Activated T-helper 17 cell treated with anti-CD3 and anti-CD28 coated beads, Interleukin-2, amount 50 U/mL, for 72 hours (primary cell): ENCODE measurements around the gene NHS. TPM values are rescaled to one million over a fixed set of nuclear protein-coding genes. Genes with fewer than 3 reads are reported as not detected.
"Not testable (repeated sequence)": the region's sequence is repeated elsewhere in the genome, so short reads cannot be mapped to it uniquely, and the experiment has no call there.

ENCODE experiments used
- ATAC-seq: fragments of 150-1000 bp; cut with Tn5 transposase; replicated peaks from 2 replicates; pipeline ENCODE4 v1.10.0; 2021; ENCODE audit warnings: mild to moderate bottlenecking, moderate library complexity
- H3K27ac Mint-ChIP-seq: one replicate; pipeline ENCODE4 v1.8.0; 2022; ENCODE audit warnings: mixed read lengths
- H3K27me3 Mint-ChIP-seq: one replicate; pipeline ENCODE4 v1.8.0; 2022; ENCODE audit warnings: mixed read lengths
- H3K36me3 Mint-ChIP-seq: one replicate; pipeline ENCODE4 v1.8.0; 2022; ENCODE audit warnings: low read depth, mild to moderate bottlenecking, mixed read lengths
- H3K4me1 Mint-ChIP-seq: one replicate; pipeline ENCODE4 v1.8.0; 2022; ENCODE audit warnings: mixed read lengths
- H3K4me3 Mint-ChIP-seq: one replicate; pipeline ENCODE4 v1.8.0; 2022; ENCODE audit warnings: mild to moderate bottlenecking, mixed read lengths
- H3K9me3 Mint-ChIP-seq: one replicate; pipeline ENCODE4 v1.8.0; 2022; ENCODE audit warnings: mixed read lengths
- total RNA-seq, 2 donors: library from RNA; stranded (reverse); gene quantifications; one replicate each; pipeline ENCODE4 v1.2.3, GENCODE V29; 2022

The NHS gene
- total RNA-seq, 2 donors from 2014 or later: 0.04 to 0.79 TPM

- Mint-ChIP-seq H3K4me3 (no peak overlapping the region), H3K4me1 (no peaks in the 10 kb centered on the region), H3K9me3 (no peaks in the 10 kb centered on the region), H3K27me3 (peaks cover 5% of the 10 kb centered on the region), H3K36me3 (no peaks in the 10 kb centered on the region), H3K27ac (no peak overlapping the region)
- no peak for ATAC-seq
Observed at GRCh38 chrX:17474892-17475291, 99.9 kb downstream of the NHS start.

- Mint-ChIP-seq H3K36me3 (no peaks in the 10 kb centered on the region), H3K4me1 (no peaks in the 10 kb centered on the region), H3K27me3 (peaks cover 5% of the 10 kb centered on the region), H3K27ac (no peak overlapping the region), H3K9me3 (no peaks in the 10 kb centered on the region), H3K4me3 (no peak overlapping the region)
- ATAC-seq: no peak
Observed at GRCh38 chrX:17475449-17476217, 100.6 kb downstream of the NHS start.

GRCh38 chrX:17476411-17476810, 101.4 kb downstream of the NHS start:
- Mint-ChIP-seq H3K27me3 (peaks cover 5% of the 10 kb centered on the region), H3K9me3 (no peaks in the 10 kb centered on the region), H3K27ac (no peak overlapping the region), H3K4me3 (no peak overlapping the region), H3K4me1 (no peaks in the 10 kb centered on the region), H3K36me3 (no peaks in the 10 kb centered on the region)
- ATAC-seq: no peak

DNA sequence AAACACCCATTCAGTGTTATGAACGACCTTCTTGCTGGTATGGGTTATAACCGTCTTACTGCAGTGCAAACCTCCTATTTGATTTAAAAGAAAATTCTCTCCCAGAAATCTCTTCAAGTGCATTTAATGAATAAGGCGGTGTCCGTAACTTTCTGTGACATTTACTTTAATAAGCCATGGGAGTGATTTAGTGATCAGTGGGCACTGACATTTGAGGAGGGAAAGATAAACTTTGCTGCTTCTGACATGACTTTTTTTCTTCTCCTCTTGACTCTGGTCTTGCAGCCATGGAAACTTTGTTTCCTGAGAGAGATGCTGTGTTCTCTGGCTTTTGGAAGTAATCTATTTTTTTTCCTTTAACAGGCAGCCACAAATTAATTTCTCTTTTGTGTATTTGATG, 106.1 kb downstream of the NHS start:
- Mint-ChIP-seq H3K27me3 (peaks cover 5% of the 10 kb centered on the region), H3K9me3 (no peaks in the 10 kb centered on the region), H3K27ac (no peak overlapping the region), H3K4me1 (no peaks in the 10 kb centered on the region), H3K4me3 (no peak overlapping the region), H3K36me3 (no peaks in the 10 kb centered on the region)
- no peak for ATAC-seq

DNA sequence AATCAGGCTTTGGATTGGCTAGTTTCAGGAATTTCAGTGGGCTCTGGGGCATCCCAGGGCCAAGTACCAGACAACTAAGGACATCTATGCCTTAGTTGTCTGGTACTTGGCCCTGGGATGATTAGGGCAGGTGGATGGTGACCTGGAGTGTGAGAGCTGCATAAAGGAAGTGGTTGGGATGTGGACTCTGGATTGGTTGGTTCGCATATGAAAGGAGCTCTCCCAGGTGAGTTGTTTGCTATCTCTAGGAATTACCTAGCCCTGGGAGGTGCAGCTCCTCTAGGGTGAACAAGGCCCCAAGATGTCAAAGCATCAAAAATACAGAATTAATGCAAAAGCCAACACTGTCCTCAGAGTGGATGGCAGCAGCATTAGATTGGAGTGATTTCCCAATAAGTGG, 109.6 kb downstream of the NHS start:
- Mint-ChIP-seq H3K9me3 (no peaks in the 10 kb centered on the region), H3K36me3 (no peaks in the 10 kb centered on the region), H3K4me1 (no peaks in the 10 kb centered on the region), H3K27me3 (no peaks in the 10 kb centered on the region), H3K27ac (no peak overlapping the region), H3K4me3 (no peak overlapping the region)
- no peak for ATAC-seq

GRCh38 chrX:17485391-17485790, 110.4 kb downstream of the NHS start:
- Mint-ChIP-seq H3K9me3 (no peaks in the 10 kb centered on the region), H3K4me1 (no peaks in the 10 kb centered on the region), H3K4me3 (no peak overlapping the region), H3K36me3 (no peaks in the 10 kb centered on the region), H3K27me3 (no peaks in the 10 kb centered on the region), H3K27ac (no peak overlapping the region)
- no peak for ATAC-seq

DNA sequence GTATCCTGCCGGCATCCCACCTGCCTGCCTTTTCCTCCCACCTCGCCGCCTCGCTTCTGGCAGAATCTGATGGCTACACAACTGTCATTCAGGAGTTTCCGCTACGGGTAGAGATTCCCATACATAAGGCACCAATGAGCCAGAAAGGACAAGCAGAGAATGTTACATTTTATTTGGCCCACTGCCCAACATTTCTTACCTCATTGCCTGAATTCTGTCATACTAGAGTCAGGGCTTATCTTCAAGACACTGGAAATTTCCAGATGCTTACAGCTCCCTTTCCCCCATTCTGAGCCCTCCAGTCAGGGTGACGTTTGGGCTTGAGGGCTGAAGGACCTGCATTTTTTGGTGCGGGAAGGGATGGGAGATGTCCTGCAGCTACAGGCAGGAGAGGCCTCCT, 113.0 kb downstream of the NHS start:
- no peaks in the 10 kb centered on the region for H3K36me3 Mint-ChIP-seq
- H3K4me3 Mint-ChIP-seq: no peak overlapping the region
- no peak overlapping the region for H3K27ac Mint-ChIP-seq
- ATAC-seq: no peak
- H3K4me1 Mint-ChIP-seq: no peaks in the 10 kb centered on the region
- peaks cover 4% of the 10 kb centered on the region for H3K9me3 Mint-ChIP-seq
- no peaks in the 10 kb centered on the region for H3K27me3 Mint-ChIP-seq

- no peaks in the 10 kb centered on the region for H3K27me3 Mint-ChIP-seq
- H3K9me3 Mint-ChIP-seq: peaks cover 4% of the 10 kb centered on the region
Observed at GRCh38 chrX:17494216-17494615, 119.2 kb downstream of the NHS start.

DNA sequence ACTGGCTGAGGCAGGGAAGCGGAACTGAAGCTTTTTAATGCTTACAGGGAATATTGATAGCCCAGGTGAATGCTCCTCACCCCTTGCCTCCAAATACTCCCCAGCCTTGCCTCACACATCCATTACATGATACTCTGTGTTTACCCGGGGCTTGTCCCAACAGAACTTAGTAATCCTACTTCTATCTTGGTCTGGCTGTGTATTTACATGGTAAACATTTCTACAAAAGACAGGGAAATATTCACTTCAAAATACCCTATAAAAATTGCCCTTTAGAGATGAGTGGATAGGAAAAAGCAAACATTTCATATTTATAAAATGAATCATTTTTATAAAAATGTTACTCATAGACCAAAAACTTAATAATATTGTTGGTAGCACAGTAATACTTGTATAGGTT, 120.1 kb downstream of the NHS start:
- Mint-ChIP-seq H3K4me1 (no peaks in the 10 kb centered on the region), H3K27me3 (peaks cover under 1% of the 10 kb centered on the region), H3K27ac (no peak overlapping the region), H3K9me3 (peaks cover 4% of the 10 kb centered on the region), H3K4me3 (no peak overlapping the region), H3K36me3 (no peaks in the 10 kb centered on the region)
- no peak for ATAC-seq

More at GRCh38 chrX:17494216-17494615, 119.2 kb downstream of the NHS start:
- Mint-ChIP-seq H3K36me3 (no peaks in the 10 kb centered on the region), H3K27ac (no peak overlapping the region), H3K4me1 (no peaks in the 10 kb centered on the region), H3K4me3 (no peak overlapping the region)
- no peak for ATAC-seq

DNA sequence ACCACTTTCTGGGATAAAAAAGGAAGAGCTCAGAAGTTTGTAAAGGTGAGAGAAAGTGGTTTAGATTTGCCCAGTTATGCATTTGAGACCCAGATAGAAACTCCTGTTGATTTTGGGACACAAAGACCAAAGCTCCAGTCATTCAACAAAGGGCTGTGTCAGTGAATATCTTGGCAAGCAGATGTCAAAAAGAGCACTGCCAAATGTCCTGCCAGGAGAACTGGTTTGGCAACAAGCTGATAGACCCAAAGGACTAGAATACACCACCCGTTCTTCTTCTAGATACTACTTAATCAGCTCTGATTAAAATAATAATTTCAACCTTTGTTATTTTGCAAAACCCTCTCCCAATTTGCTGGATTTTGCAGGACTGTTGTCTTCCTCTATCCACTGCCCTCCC, 121.4 kb downstream of the NHS start:
- H3K27ac Mint-ChIP-seq: no peak overlapping the region
- no peak overlapping the region for H3K4me3 Mint-ChIP-seq
- H3K4me1 Mint-ChIP-seq: no peaks in the 10 kb centered on the region
- peaks cover 4% of the 10 kb centered on the region for H3K9me3 Mint-ChIP-seq
- H3K36me3 Mint-ChIP-seq: no peaks in the 10 kb centered on the region
- H3K27me3 Mint-ChIP-seq: peaks cover 7% of the 10 kb centered on the region
- no peak for ATAC-seq

DNA sequence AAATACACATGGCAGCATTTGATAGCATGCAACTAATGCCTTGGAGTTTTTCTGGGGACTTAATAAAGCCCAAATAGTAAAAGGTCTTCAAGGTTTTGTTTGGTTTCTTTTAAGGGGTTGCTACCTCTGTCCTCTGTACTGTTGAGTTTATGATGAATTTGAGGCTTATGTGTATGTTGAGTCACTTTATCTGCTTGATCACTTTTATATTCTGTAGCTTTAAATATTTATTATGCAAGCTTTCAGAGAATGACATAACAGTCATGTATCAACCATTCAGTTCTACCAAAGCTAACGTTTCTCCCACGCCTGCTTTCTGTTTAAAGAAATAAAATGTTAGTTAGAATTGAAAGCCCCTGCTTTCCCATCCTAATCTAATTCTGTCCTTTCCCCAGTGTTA, 122.2 kb downstream of the NHS start:
- Mint-ChIP-seq H3K27me3 (peaks cover 7% of the 10 kb centered on the region), H3K36me3 (no peaks in the 10 kb centered on the region), H3K9me3 (peaks cover under 1% of the 10 kb centered on the region), H3K4me1 (no peaks in the 10 kb centered on the region), H3K4me3 (no peak overlapping the region), H3K27ac (no peak overlapping the region)
- ATAC-seq: no peak

- Mint-ChIP-seq H3K4me1 (no peaks in the 10 kb centered on the region), H3K4me3 (no peak overlapping the region), H3K27me3 (peaks cover 7% of the 10 kb centered on the region), H3K36me3 (no peaks in the 10 kb centered on the region), H3K9me3 (no peaks in the 10 kb centered on the region), H3K27ac (no peak overlapping the region)
- ATAC-seq: no peak
Observed at GRCh38 chrX:17499512-17499911, 124.5 kb downstream of the NHS start.

- no peaks in the 10 kb centered on the region for H3K36me3 Mint-ChIP-seq
- H3K4me3 Mint-ChIP-seq: no peak overlapping the region
- no peaks in the 10 kb centered on the region for H3K4me1 Mint-ChIP-seq
- H3K9me3 Mint-ChIP-seq: no peaks in the 10 kb centered on the region
- H3K27ac Mint-ChIP-seq: no peak overlapping the region
- no peak for ATAC-seq
- H3K27me3 Mint-ChIP-seq: peaks cover 7% of the 10 kb centered on the region
Observed at GRCh38 chrX:17500145-17500579, 125.2 kb downstream of the NHS start.

DNA sequence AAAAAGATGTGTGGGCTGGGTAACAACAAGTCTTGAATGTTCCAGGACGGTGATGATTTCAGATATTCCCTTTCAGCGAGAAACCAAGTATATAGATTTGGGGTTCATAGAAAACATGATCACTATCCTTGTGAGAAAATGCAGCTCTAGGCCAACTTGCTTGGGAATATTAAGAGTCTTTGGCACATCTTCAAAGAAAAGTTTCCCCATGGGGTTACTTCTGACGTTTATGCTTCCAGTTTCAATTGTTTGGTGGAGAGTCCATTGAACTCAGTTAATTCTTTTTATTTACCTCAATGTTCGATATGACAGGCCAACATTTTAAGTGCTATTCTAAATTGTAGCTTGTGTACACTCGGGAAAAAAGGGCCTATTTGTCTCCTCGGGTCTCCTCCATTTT, 126.7 kb downstream of the NHS start:
- Mint-ChIP-seq H3K4me1 (no peaks in the 10 kb centered on the region), H3K9me3 (no peaks in the 10 kb centered on the region), H3K36me3 (no peaks in the 10 kb centered on the region), H3K4me3 (no peak overlapping the region), H3K27ac (no peak overlapping the region), H3K27me3 (peaks cover 7% of the 10 kb centered on the region)
- no peak for ATAC-seq

GRCh38 chrX:17506352-17506751, 131.4 kb downstream of the NHS start:
- H3K27me3 Mint-ChIP-seq, H3K4me3 Mint-ChIP-seq, H3K36me3 Mint-ChIP-seq, ATAC-seq, H3K9me3 Mint-ChIP-seq, H3K4me1 Mint-ChIP-seq, H3K27ac Mint-ChIP-seq: not testable (repeated sequence)

- Mint-ChIP-seq H3K27me3 (no peaks in the 10 kb centered on the region), H3K27ac (no peak overlapping the region), H3K4me1 (no peaks in the 10 kb centered on the region), H3K4me3 (no peak overlapping the region), H3K9me3 (no peaks in the 10 kb centered on the region), H3K36me3 (no peaks in the 10 kb centered on the region)
- no peak for ATAC-seq
Observed at GRCh38 chrX:17511556-17511955, 136.6 kb downstream of the NHS start.
